LoVo (cell line): Measurements from ENCODE around the gene PIGK.

Experiments
- DNase-seq: peaks from one replicate; pipeline ENCODE4 v3.0.0-alpha.2; 2016; ENCODE audit warnings: low spot score

Gene PIGK

GRCh38 chr1:77039111-77039510 lies 180.1 kb downstream of the PIGK start:
- no peak for DNase-seq
